GM13977 (cell line): ENCODE measurements around the gene PSME3IP1.
"Not testable (repeated sequence)": the region's sequence is repeated elsewhere in the genome, so short reads cannot be mapped to it uniquely, and the experiment has no call there.

ENCODE experiments used
- DNase-seq: peaks from one replicate; pipeline ENCODE4 v3.0.0; 2012; ENCODE audit warnings: low spot score
- CTCF ChIP-seq: IDR thresholded peaks from 2 replicates; pipeline ENCODE4 v1.5.1; 2012; ENCODE audit warnings: mild to moderate bottlenecking, control low read depth; ENCODE audit not compliant: insufficient read depth; ENCODE audit errors: extremely low read depth, missing control alignments
- in situ Hi-C: fragments of 300-500 bp; cut with MboI; formaldehyde crosslinking; loops from one replicate; pipeline ENCODE4 v1.12.0; 2022; ENCODE audit warnings: low sequenced_read_pairs, low pct_unique_long_range_greater_than_20kb, mixed read lengths, inconsistent platforms; ENCODE audit not compliant: unreplicated experiment

PSME3IP1 gene

DNA sequence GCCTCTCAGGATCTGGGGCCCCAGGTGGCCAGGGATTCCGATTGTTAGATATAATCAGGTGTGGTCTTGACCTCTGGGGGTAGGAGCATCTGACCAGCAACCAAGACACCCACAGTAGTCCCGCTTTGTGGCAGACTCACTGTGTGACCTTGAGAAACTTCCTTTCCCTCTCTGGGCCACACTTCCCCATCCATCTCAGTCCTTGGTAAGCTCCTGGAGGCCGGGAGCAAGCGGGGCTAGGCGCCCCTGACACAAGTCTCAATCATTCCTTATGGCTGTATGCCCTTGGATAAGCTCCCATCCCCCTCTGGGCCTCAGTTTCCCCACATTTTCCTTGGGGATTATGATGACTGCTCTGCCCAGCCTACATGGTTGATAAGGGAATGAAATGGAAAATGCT is 72.2 kb downstream of the PSME3IP1 start:
- TF ChIP-seq CTCF, result no peak
- no peak for DNase-seq
- in situ Hi-C loops, result no loop called here

- no peak for DNase-seq
- TF ChIP-seq CTCF, result no peak
- in situ Hi-C loops, result no loop called here
Measured at GRCh38 chr16:57113042-57113453, 72.8 kb downstream of the PSME3IP1 start.

DNA sequence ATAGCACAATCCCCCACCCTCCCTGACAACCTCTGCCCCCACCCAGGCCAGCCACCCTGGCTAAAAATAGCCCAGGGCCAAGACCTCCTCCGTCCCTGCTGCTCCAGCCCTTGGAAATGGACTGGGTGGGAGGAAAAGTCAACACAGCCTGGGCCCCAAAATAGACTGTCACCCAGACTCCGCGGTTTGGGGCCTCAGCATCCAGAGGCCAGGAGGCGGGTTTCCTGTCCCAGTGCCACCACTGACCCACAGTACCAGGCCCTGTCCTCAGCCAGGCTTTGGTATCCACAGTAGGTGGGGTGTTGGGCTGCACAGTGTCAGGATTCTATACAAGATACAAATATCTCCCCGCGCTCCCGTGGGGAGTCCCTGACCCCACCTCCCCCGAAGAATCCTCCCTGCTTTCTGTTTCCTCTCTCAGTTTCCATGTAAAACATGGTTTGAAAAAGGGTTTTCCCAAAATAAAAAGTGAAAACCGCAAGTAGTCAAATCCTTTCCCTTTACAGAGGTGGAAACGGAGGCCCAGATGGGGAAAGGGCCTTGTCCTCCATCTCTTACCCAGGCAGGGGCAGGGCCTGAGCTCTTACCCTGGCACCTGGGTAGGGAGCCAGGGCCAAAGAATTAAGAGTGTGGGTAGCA is 73.3 kb downstream of the PSME3IP1 start:
- in situ Hi-C loops, result no loop called here
- no peak for TF ChIP-seq CTCF
- DNase-seq, result no peak

GRCh38 chr16:57111420-57111819 is 74.4 kb downstream of the PSME3IP1 start:
- TF ChIP-seq CTCF, result no peak
- in situ Hi-C loops, result no loop called here
- DNase-seq, result no peak

GRCh38 chr16:57110937-57111336 is 74.9 kb downstream of the PSME3IP1 start:
- in situ Hi-C loops, result no loop called here
- TF ChIP-seq CTCF, result no peak
- DNase-seq, result no peak

- DNase-seq, in situ Hi-C loops: not testable (repeated sequence)
Measured at GRCh38 chr16:57109259-57110105, 76.4 kb downstream of the PSME3IP1 start.

GRCh38 chr16:57108432-57108831 is 77.4 kb downstream of the PSME3IP1 start:
- in situ Hi-C loops, result no loop called here
- DNase-seq, result no peak
- no peak for TF ChIP-seq CTCF
